ENCODE measurements around the gene CIT. TPM values are rescaled to one million over a fixed set of nuclear protein-coding genes. Genes with fewer than 3 reads are reported as not detected.

The CIT gene
- polyA plus RNA-seq, 3 donors: 0.03 TPM; not detected in 2

DNA sequence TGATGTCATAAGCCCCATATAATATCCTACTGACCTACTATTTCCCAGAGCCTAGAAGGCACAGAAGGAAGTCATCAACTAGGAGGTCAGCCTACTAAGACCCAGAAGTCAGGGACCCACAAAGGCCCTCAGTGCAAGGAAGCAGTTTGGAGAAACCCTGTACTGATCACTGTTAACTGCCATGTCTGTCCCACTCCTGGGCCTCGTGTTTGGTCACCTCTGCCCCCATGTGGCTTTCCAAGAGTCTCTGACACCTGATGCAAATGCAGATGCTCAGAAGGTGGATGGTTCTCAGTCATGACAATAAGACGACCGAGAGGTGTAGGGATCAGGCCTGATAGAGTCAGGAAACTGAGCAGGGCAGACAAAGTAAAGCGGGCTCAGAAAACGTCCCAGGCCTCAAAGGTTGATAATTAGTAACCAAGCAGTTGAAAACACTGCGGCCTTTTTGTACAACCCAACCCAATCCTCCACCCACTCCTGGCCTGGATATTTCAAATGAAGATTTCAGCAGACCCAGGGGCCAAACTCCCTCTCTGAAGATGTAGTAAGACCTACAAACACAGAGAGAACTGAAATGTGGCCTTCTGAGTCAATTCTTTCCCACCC, 185.8 kb downstream of the CIT start:
- Histone ChIP-seq H4K20me1 (ENCODE audit: insufficient read depth, low read length) (no peaks in the 10 kb centered on the region), H3K9me3 (replicated peaks in 1 of 2; ENCODE audit: control insufficient read depth in 1 of 2, insufficient read depth in 1 of 2, low read length in 2 of 2) (no peaks in the 10 kb centered on the region), H3K79me2 (ENCODE audit: insufficient read depth, low read length) (no peaks in the 10 kb centered on the region), H3K4me3 (replicated peaks in 1 of 3; ENCODE audit: low read depth in 2 of 3, low read length in 3 of 3) (no peak overlapping the region), H3K36me3 (replicated peaks in 1 of 2; ENCODE audit: control insufficient read depth in 1 of 2, insufficient read depth in 2 of 2, low read length in 2 of 2) (peaks cover 5 to 82% of the 10 kb centered on the region in 2 donors), H2AFZ (ENCODE audit: insufficient read depth, low read depth, low read length, poor library complexity, severe bottlenecking) (no peak overlapping the region), H3K4me2 (replicated peaks; ENCODE audit: extremely low read depth, low read length, poor library complexity, severe bottlenecking) (no peak overlapping the region), H3K27me3 (ENCODE audit: control insufficient read depth in 2 of 2, insufficient read depth in 2 of 2, low read length in 2 of 2) (no peaks in the 10 kb centered on the region), H3K4me1 (ENCODE audit: control insufficient read depth in 1 of 2, insufficient read depth in 2 of 2, low read length in 2 of 2) (no peaks in the 10 kb centered on the region), H3K9ac (ENCODE audit: insufficient read depth, low read length, poor library complexity, severe bottlenecking) (no peak overlapping the region), H3K27ac (ENCODE audit: low read depth in 1 of 2, low read length in 2 of 2) (no peak overlapping the region)
- intact Hi-C loops (cut with micrococcal nuclease): no loop called here
- peaks cover 30 to 73% of the 10 kb centered on the region in 2 donors for H3K36me3 Mint-ChIP-seq
- no peak overlapping the region for H3K4me3 Mint-ChIP-seq
- DNase-seq: no peak
- no peaks in the 10 kb centered on the region for H3K27me3 Mint-ChIP-seq (ENCODE audit: low read depth in 3 of 3)
- no peaks in the 10 kb centered on the region for H3K9me3 Mint-ChIP-seq
- H3K4me1 Mint-ChIP-seq: peaks cover 5% of the 10 kb centered on the region
- no peak for TF ChIP-seq CTCF (IDR thresholded peaks at IDR 0.05)
- H3K27ac Mint-ChIP-seq: no peak overlapping the region
- WGBS (ENCODE audit: insufficient coverage): 93% methylated on average over 4 of the region's 6 CpGs

DNA sequence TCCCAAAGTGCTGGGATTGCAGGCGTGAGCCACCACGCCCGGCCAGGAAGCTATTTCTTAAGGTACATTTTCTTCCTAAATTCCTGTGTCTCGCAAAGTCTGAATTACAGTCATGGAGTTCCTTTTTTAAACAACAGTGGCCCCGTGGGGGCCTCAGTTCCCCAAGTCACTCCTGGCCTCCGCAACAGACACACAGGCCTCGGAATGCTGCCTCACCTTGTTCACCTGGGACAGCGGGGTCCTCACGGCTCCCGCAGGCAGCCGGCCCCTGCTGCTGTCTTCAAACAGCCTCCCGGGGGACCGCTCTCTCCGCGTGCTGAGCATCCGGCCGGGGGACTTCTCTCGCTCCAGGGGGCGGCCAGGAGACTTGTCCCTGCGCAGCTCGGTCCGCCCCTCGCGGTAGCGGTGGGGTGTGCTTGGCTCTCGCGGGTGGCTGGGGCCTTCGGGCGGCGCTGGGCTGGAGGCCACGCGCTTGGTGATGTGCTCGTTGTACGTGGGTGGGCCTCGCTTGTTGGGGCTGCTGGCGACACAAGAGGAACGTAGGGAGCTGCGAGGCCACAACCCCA, 187.1 kb downstream of the CIT start:
- Histone ChIP-seq H3K4me1 (ENCODE audit: control insufficient read depth in 1 of 2, insufficient read depth in 2 of 2, low read length in 2 of 2) (no peaks in the 10 kb centered on the region), H3K27ac (ENCODE audit: low read depth in 1 of 2, low read length in 2 of 2) (no peak overlapping the region), H4K20me1 (ENCODE audit: insufficient read depth, low read length) (no peaks in the 10 kb centered on the region), H3K4me2 (replicated peaks; ENCODE audit: extremely low read depth, low read length, poor library complexity, severe bottlenecking) (no peak overlapping the region), H3K4me3 (replicated peaks in 1 of 3; ENCODE audit: low read depth in 2 of 3, low read length in 3 of 3) (no peak overlapping the region), H2AFZ (ENCODE audit: insufficient read depth, low read depth, low read length, poor library complexity, severe bottlenecking) (no peak overlapping the region), H3K79me2 (ENCODE audit: insufficient read depth, low read length) (no peaks in the 10 kb centered on the region), H3K36me3 (replicated peaks in 1 of 2; ENCODE audit: control insufficient read depth in 1 of 2, insufficient read depth in 2 of 2, low read length in 2 of 2) (peaks cover 0 to 87% of the 10 kb centered on the region in 2 donors), H3K27me3 (ENCODE audit: control insufficient read depth in 2 of 2, insufficient read depth in 2 of 2, low read length in 2 of 2) (no peaks in the 10 kb centered on the region), H3K9me3 (replicated peaks in 1 of 2; ENCODE audit: control insufficient read depth in 1 of 2, insufficient read depth in 1 of 2, low read length in 2 of 2) (no peaks in the 10 kb centered on the region), H3K9ac (ENCODE audit: insufficient read depth, low read length, poor library complexity, severe bottlenecking) (no peak overlapping the region)
- Mint-ChIP-seq H3K27ac (peak overlapping the region in 1 of 7 donors; percentile 74), H3K27me3 (ENCODE audit: low read depth in 3 of 3) (no peaks in the 10 kb centered on the region), H3K4me1 (peaks cover 5% of the 10 kb centered on the region), H3K9me3 (no peaks in the 10 kb centered on the region), H3K36me3 (peaks cover 32 to 78% of the 10 kb centered on the region in 2 donors), H3K4me3 (no peak overlapping the region)
- no peak for TF ChIP-seq CTCF (IDR thresholded peaks at IDR 0.05)
- 96% methylated on average over 36 of the region's 38 CpGs for WGBS (ENCODE audit: insufficient coverage)
- DNase-seq: no peak
- intact Hi-C loops (cut with micrococcal nuclease): no loop called here
